ENCODE results near the gene NONO.

GRCh38 chrX:71291381-71291780, 7.9 kb downstream of the NONO start:
- TF ChIP-seq, protein P1, sequence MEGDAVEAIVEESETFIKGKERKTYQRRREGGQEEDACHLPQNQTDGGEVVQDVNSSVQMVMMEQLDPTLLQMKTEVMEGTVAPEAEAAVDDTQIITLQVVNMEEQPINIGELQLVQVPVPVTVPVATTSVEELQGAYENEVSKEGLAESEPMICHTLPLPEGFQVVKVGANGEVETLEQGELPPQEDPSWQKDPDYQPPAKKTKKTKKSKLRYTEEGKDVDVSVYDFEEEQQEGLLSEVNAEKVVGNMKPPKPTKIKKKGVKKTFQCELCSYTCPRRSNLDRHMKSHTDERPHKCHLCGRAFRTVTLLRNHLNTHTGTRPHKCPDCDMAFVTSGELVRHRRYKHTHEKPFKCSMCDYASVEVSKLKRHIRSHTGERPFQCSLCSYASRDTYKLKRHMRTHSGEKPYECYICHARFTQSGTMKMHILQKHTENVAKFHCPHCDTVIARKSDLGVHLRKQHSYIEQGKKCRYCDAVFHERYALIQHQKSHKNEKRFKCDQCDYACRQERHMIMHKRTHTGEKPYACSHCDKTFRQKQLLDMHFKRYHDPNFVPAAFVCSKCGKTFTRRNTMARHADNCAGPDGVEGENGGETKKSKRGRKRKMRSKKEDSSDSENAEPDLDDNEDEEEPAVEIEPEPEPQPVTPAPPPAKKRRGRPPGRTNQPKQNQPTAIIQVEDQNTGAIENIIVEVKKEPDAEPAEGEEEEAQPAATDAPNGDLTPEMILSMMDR (IDR thresholded peaks at IDR 0.05): no peak
- TF ChIP-seq ZFX (IDR thresholded peaks at IDR 0.05; ENCODE audit: borderline replicate concordance): no peak

Data from 22Rv1 (cell line).